Large intestine (tissue), 3 donors: Measurements from ENCODE around the gene TMEM131. TPM values are rescaled to one million over a fixed set of nuclear protein-coding genes. Genes with fewer than 3 reads are reported as not detected.

Experiments
- DNase-seq, 2 donors: peaks; one replicate each; pipeline versions ENCODE4 v3.0.0 to v3.0.0-alpha.2; 2013
- H3K27ac ChIP-seq: one replicate; pipeline ENCODE4 v1.5.1; 2013; ENCODE audit warnings: low read length
- H3K27me3 ChIP-seq: 2 replicates; pipeline ENCODE4 v1.6.1; 2013; ENCODE audit warnings: low read length; ENCODE audit not compliant: control insufficient read depth, insufficient read depth
- H3K36me3 ChIP-seq: 2 replicates; pipeline ENCODE4 v1.6.1; 2013; ENCODE audit warnings: low read length; ENCODE audit not compliant: control insufficient read depth, insufficient read depth
- H3K4me1 ChIP-seq: one replicate; pipeline ENCODE4 v1.6.1; 2013; ENCODE audit warnings: low read length; ENCODE audit not compliant: control insufficient read depth, insufficient read depth
- H3K4me3 ChIP-seq: one replicate; pipeline ENCODE4 v1.5.1; 2013; ENCODE audit warnings: low read length
- H3K9me3 ChIP-seq: one replicate; pipeline ENCODE4 v1.6.1; 2013; ENCODE audit warnings: mild to moderate bottlenecking, low read depth, low read length, moderate library complexity; ENCODE audit not compliant: control insufficient read depth
- WGBS: methylation state at CpG from one replicate; pipeline ENCODE4 v1.1.5; 2013; ENCODE audit warnings: low lambda C conversion rate; ENCODE audit not compliant: insufficient coverage; 5-methylcytosine and 5-hydroxymethylcytosine counted together
- polyA plus RNA-seq: library from polyadenylated mRNA; unstranded; fragments of 120-200 nt; gene quantifications from one replicate; pipeline ENCODE4 v1.2.1, GENCODE V29; 2013

Gene TMEM131
- polyA plus RNA-seq, 1 donor = 41.2 TPM

- WGBS = no CpG with 5 or more reads among the region's 11 CpGs
- no peak for DNase-seq
- Histone ChIP-seq H3K27ac (no peak overlapping the region), H3K4me3 (no peak overlapping the region), H3K36me3 (no peaks in the 10 kb centered on the region), H3K4me1 (peaks cover 14% of the 10 kb centered on the region), H3K27me3 (no peaks in the 10 kb centered on the region), H3K9me3 (no peaks in the 10 kb centered on the region)
Measured at GRCh38 chr2:98020992-98021713, 25.4 kb upstream of the TMEM131 start.

- Histone ChIP-seq H3K9me3 (no peaks in the 10 kb centered on the region), H3K27ac (no peak overlapping the region), H3K4me1 (peaks cover 14% of the 10 kb centered on the region), H3K4me3 (no peak overlapping the region), H3K27me3 (no peaks in the 10 kb centered on the region), H3K36me3 (no peaks in the 10 kb centered on the region)
- WGBS = 80% methylated on average over 3 of the region's 6 CpGs
- DNase-seq = peak in 1 of 2 donors; percentile 29
Measured at GRCh38 chr2:98020516-98020915, 24.8 kb upstream of the TMEM131 start.

- Histone ChIP-seq H3K27ac (no peak overlapping the region), H3K4me3 (no peak overlapping the region), H3K36me3 (no peaks in the 10 kb centered on the region), H3K4me1 (peaks cover 14% of the 10 kb centered on the region), H3K9me3 (no peaks in the 10 kb centered on the region), H3K27me3 (no peaks in the 10 kb centered on the region)
- 20% methylated on average over 1 of the region's 7 CpGs for WGBS
- DNase-seq = peak; percentile 39 to 78
Measured at GRCh38 chr2:98016908-98017670, 21.3 kb upstream of the TMEM131 start.

- no peak overlapping the region for H3K4me3 ChIP-seq
- H3K27ac ChIP-seq = no peak overlapping the region
- H3K4me1 ChIP-seq = peaks cover 11% of the 10 kb centered on the region
- WGBS = no CpG with 5 or more reads among the region's 1 CpG
- H3K9me3 ChIP-seq = no peaks in the 10 kb centered on the region
- H3K27me3 ChIP-seq = no peaks in the 10 kb centered on the region
- DNase-seq = no peak
- no peaks in the 10 kb centered on the region for H3K36me3 ChIP-seq
Measured at GRCh38 chr2:98015671-98016070, 19.9 kb upstream of the TMEM131 start.

GRCh38 chr2:98014379-98014778, 18.6 kb upstream of the TMEM131 start:
- H3K4me3 ChIP-seq = no peak overlapping the region
- no peaks in the 10 kb centered on the region for H3K36me3 ChIP-seq
- H3K27me3 ChIP-seq = no peaks in the 10 kb centered on the region
- no CpG with 5 or more reads among the region's 2 CpGs for WGBS
- H3K9me3 ChIP-seq = no peaks in the 10 kb centered on the region
- peaks cover 11% of the 10 kb centered on the region for H3K4me1 ChIP-seq
- no peak overlapping the region for H3K27ac ChIP-seq
- DNase-seq = no peak

- Histone ChIP-seq H3K27ac (no peak overlapping the region), H3K4me1 (peaks cover 11% of the 10 kb centered on the region), H3K4me3 (no peak overlapping the region), H3K27me3 (no peaks in the 10 kb centered on the region), H3K9me3 (no peaks in the 10 kb centered on the region), H3K36me3 (no peaks in the 10 kb centered on the region)
- DNase-seq = no peak
- no CpG with 5 or more reads among the region's 15 CpGs for WGBS
Measured at GRCh38 chr2:98013407-98014042, 17.8 kb upstream of the TMEM131 start.

GRCh38 chr2:98012561-98012991, 16.8 kb upstream of the TMEM131 start:
- Histone ChIP-seq H3K4me3 (no peak overlapping the region), H3K9me3 (no peaks in the 10 kb centered on the region), H3K36me3 (no peaks in the 10 kb centered on the region), H3K27me3 (no peaks in the 10 kb centered on the region), H3K4me1 (peaks cover 8% of the 10 kb centered on the region), H3K27ac (no peak overlapping the region)
- DNase-seq = no peak
- 100% methylated on average over 1 of the region's 3 CpGs for WGBS

GRCh38 chr2:98009887-98010760, 14.4 kb upstream of the TMEM131 start:
- DNase-seq = no peak
- Histone ChIP-seq H3K36me3 (no peaks in the 10 kb centered on the region), H3K4me1 (no peaks in the 10 kb centered on the region), H3K27me3 (no peaks in the 10 kb centered on the region), H3K27ac (no peak overlapping the region), H3K9me3 (no peaks in the 10 kb centered on the region), H3K4me3 (no peak overlapping the region)
- 88% methylated on average over 2 of the region's 10 CpGs for WGBS

- Histone ChIP-seq H3K4me3 (no peak overlapping the region), H3K36me3 (no peaks in the 10 kb centered on the region), H3K4me1 (no peaks in the 10 kb centered on the region), H3K9me3 (no peaks in the 10 kb centered on the region), H3K27ac (no peak overlapping the region), H3K27me3 (no peaks in the 10 kb centered on the region)
- no CpG with 5 or more reads among the region's 3 CpGs for WGBS
- no peak for DNase-seq
Measured at GRCh38 chr2:98008415-98008814, 12.7 kb upstream of the TMEM131 start.

- H3K27me3 ChIP-seq = no peaks in the 10 kb centered on the region
- no peak overlapping the region for H3K4me3 ChIP-seq
- no peak for DNase-seq
- no peaks in the 10 kb centered on the region for H3K9me3 ChIP-seq
- WGBS = 75% methylated on average over 4 of the region's 11 CpGs
- no peak overlapping the region for H3K27ac ChIP-seq
- no peaks in the 10 kb centered on the region for H3K36me3 ChIP-seq
- no peaks in the 10 kb centered on the region for H3K4me1 ChIP-seq
Measured at GRCh38 chr2:98006378-98006777, 10.6 kb upstream of the TMEM131 start.
